ENCODE results near the gene RC3H1. TPM values are rescaled to one million over a fixed set of nuclear protein-coding genes. Genes with fewer than 3 reads are reported as not detected.

The RC3H1 gene
- total and polyA plus RNA-seq, 2 of the 13 experiments (the other 11 are each of a cell fraction or from before 2014, with no cell fraction given) = 11.2 to 19.6 TPM

DNA sequence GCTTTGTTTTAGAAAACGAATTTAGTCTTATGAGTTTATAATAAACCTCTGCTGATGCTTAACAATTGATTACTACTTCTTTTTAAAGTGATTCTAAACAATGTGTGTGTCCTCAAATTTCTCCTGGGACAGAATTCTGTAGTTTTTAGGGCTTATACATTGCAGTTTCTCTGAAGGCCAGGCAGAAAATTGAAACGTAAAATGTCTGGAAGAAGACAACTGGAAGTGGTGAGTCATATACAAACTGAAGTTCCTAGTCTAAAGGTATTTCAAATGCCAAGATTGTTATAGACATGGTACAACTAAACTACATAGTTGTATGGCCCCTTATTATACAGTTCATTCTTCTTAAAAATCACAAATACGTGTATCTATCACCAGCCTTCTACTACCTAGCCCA lies 30.5 kb upstream of the RC3H1 start:
- DNase-seq (ENCODE audit: low spot score) = no peak
- Histone ChIP-seq H3K36me3 (replicated peaks in 1 of 2; ENCODE audit: control insufficient read depth in 1 of 2, insufficient read depth in 2 of 2, low read length in 2 of 2) (no peaks in the 10 kb centered on the region), H3K4me3 (replicated peaks in 1 of 3; ENCODE audit: insufficient read depth in 1 of 3, low read depth in 2 of 3, low read length in 3 of 3) (no peak overlapping the region), H3K9ac (ENCODE audit: insufficient read depth, low read depth, low read length) (no peak overlapping the region), H3K9me3 (ENCODE audit: low read length) (no peaks in the 10 kb centered on the region), H3K27ac (ENCODE audit: extremely low read length, insufficient read depth, low read length) (no peak overlapping the region), H2AFZ (ENCODE audit: low read length) (no peak overlapping the region), H3K4me2 (ENCODE audit: low read depth, low read length) (no peak overlapping the region), H3K4me1 (ENCODE audit: insufficient read depth, low read length) (no peaks in the 10 kb centered on the region), H4K20me1 (ENCODE audit: insufficient read depth, low read length) (no peaks in the 10 kb centered on the region), H3K27me3 (ENCODE audit: control insufficient read depth in 1 of 2, insufficient read depth in 2 of 2, low read length in 2 of 2) (peaks cover 0 to 4% of the 10 kb centered on the region in 2 experiments; a peak in 1 of 5 replicates), H3K79me2 (ENCODE audit: insufficient read depth, low read length) (no peaks in the 10 kb centered on the region)
- no TSS peak for BruUV-seq (replicated peaks)
- POLR2A ChIA-PET = no interaction called here
- TF ChIP-seq ZNF430 (CRISPR knock-in tag; IDR thresholded peaks at IDR 0.05) (no peak), KDM3A (CRISPR knock-in tag; IDR thresholded peaks at IDR 0.05; ENCODE audit: low read depth) (no peak), CTCF (CRISPR knock-in tag; IDR thresholded peaks at IDR 0.05) (no peak), HES4 (CRISPR knock-in tag; IDR thresholded peaks at IDR 0.05; ENCODE audit: borderline replicate concordance) (no peak), ADNP (CRISPR knock-in tag; IDR thresholded peaks at IDR 0.05) (no peak), NFKB2 (CRISPR knock-in tag; IDR thresholded peaks at IDR 0.05; ENCODE audit: borderline replicate concordance) (no peak), CEBPZ (IDR thresholded peaks at IDR 0.05; ENCODE audit: low read length) (no peak), KDM2A (CRISPR knock-in tag; IDR thresholded peaks at IDR 0.05; ENCODE audit: borderline replicate concordance, low read depth) (no peak)
- CTCF ChIA-PET (ENCODE audit: low intra/inter-chr PET ratio, low total read pairs) = no interaction called here
- intact Hi-C loops (cut with micrococcal nuclease; ENCODE audit: unreplicated experiment) = no loop called here
- in situ Hi-C loops (cut with HindIII; ENCODE audit: extremely low pct_ligation_motif_present, low pct_unique_long_range_greater_than_20kb) = loop anchor here (10.0 kb wide), 1 partner anchor 62 kb away; no protein-coding TSS in a partner anchor
- WGBS (ENCODE audit: low lambda C conversion rate) = 3% methylated on average over 3 of the region's 3 CpGs
- no peak for ATAC-seq
- no peak for FAIRE-seq

Data from HepG2 (cell line).